ENCODE results near the gene AIFM3. TPM values are rescaled to one million over a fixed set of nuclear protein-coding genes. Genes with fewer than 3 reads are reported as not detected.
"Not testable (repeated sequence)": the region's sequence is repeated elsewhere in the genome, so short reads cannot be mapped to it uniquely, and the experiment has no call there.

Gene AIFM3
- total RNA-seq, 2 donors from 2014 or later = 0.11 to 0.12 TPM

GRCh38 chr22:20965104-20965887 is 1.8 kb upstream of the AIFM3 start:
- DNase-seq (ENCODE audit: low spot score in 2 of 2) (no peak), ATAC-seq (peak in 1 of 2 donors; percentile 2)
- no peaks in the 10 kb centered on the region for H3K9me3 Mint-ChIP-seq
- H3K36me3 Mint-ChIP-seq = no peaks in the 10 kb centered on the region
- H3K27ac Mint-ChIP-seq = no peak overlapping the region

DNA sequence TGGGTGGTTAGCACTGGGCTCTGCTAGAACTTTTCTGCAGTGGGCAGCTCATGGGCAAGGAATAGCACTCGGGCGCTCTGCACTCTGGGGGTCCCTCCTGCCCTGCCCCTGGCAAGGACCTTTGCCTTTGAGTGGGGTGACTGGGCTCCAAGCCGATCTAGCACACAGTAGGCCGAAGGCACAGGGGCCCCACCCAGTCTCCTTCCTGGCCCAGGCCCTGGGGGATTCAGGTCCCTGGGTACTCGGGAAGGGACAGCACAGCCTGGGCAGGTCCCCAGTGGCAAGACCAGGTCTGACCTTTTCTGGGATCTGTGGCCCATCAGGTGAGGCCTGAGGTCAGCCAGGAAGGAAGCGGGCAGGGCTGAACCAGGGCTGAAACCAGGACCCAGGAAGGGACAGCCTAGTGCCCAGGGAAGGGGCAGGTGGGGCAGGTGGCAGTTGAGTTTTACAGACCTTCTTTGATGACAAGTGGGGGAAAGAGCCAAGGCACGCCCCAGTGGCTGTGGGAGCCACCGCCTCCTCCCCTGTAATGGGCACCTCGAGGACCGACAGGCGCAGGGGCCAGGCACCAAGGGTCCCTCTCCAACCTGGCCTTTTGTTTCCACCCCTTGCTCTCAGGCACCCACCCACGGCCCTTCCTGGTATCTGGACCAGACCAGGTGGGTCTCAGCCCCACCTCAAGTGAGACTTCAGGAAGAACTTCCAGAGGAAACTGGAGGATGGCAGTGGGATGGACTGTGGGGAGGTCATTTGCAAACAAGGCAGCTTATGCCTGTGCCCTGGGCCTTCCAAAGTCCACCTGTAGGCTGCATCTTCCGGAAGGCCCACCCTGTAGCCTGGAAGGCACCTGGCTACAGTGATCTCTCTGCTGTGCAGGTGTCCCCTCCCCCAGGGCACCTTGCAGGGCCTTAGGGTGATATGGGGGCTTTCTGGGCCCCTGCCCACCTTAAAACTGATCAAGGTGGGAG is 883 bp upstream of the AIFM3 start:
- Mint-ChIP-seq H3K36me3 (no peaks in the 10 kb centered on the region), H3K9me3 (no peaks in the 10 kb centered on the region), H3K27ac (no peak overlapping the region)
- DNase-seq (ENCODE audit: low spot score in 2 of 2) (no peak), ATAC-seq (no peak)

DNA sequence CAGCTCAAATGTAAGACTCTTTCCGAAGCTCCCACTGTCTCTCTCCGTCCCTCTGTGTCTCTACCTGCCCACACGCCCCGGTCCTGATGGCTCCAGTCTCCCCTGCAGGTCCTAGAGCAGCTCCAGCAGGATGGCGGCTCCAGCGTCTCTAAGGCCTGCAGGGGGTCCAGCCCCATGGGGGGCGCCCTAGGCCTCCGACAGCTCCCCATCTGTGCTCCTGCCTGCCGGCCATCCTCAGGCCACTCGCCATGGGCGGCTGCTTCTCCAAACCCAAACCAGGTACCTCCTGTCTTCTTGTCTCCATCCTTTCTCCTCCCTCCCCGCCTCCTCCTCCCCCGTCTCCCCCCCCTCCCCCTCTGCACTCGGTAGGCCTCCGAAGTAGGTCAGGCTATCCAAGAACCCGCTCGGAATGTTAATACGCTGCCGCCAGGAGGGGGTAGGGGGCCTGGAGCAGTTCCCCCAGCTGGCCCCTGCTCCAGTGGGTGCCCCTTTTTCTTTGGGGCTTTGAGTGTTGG is 699 bp downstream of the AIFM3 start:
- Mint-ChIP-seq H3K27ac (no peak overlapping the region), H3K36me3 (no peaks in the 10 kb centered on the region), H3K9me3 (no peaks in the 10 kb centered on the region)
- DNase-seq (ENCODE audit: low spot score in 2 of 2) = no peak
- no peak for ATAC-seq

DNA sequence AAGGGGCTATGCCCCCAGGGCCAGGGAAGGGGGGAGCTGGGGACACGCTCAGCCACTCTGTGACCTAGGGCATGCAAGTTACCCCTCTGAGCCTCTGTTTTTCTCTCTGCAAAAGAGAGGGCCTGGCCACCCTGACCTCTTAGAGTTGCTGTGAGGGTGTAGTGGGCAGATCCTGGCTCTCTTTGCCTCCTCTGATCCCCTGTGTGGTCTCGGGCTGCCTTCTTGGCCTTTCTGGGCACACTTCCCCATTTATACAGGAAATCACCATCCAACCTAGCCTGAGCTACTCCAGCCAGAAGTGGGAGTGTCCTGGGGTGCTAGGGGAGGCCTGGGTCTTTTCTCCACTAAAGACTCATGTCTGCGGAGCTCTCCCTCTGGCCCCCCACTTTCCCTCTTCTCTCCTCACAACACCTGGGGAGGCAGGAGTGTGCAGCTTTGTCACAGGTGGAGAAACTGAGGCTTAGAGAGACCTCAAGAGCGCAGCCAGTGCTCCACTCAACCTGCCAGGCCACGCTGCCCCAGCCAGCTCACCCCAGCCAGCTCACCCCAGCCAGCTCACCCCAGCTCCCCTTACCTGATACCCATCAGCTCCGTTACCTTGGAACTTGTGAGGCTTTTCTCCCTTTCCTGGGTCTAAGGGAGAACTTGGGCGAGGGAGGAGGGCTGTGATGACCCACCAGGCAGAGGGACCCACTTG is 1.4 kb downstream of the AIFM3 start:
- H3K9me3 Mint-ChIP-seq = no peaks in the 10 kb centered on the region
- DNase-seq (ENCODE audit: low spot score in 2 of 2) (no peak), ATAC-seq (no peak)
- no peaks in the 10 kb centered on the region for H3K36me3 Mint-ChIP-seq
- H3K27ac Mint-ChIP-seq = no peak overlapping the region

GRCh38 chr22:20970939-20971657 is 4.0 kb downstream of the AIFM3 start:
- no peak for ATAC-seq
- no peaks in the 10 kb centered on the region for H3K36me3 Mint-ChIP-seq

DNA sequence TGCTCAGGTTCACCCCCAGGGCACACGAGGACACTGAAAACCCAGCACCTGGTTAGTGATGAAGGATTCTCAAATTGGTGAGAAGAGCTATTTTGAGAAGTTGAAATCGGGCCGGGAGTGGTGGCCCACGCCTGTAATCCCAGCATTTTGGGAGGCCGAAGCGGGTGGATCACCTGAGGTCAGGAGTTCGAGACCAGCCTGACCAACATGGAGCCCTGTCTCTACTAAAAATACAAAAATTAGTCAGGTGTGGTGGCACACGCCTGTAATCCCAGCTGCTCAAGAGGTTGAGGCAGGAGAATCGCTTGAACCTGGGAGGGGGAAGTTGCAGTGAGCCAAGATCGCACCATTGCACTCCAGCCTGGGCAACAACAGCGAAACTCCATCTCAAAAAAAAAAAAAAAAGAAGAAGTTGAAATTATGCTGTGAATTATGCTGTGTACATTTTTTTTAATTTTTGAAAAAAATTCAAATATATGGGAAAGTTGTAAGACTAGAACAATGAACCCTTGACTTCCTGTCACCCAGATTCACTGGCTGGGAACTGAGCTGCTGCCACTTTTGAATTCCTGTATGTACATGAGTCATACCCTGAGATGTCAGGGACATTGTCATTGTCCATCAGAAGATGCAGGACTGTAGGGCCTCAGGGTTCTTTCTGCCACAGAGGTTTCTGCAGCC is 5.1 kb downstream of the AIFM3 start:
- not testable (repeated sequence) for H3K9me3 Mint-ChIP-seq; ATAC-seq; H3K27ac Mint-ChIP-seq; DNase-seq (ENCODE audit: low spot score in 2 of 2); H3K36me3 Mint-ChIP-seq

More at GRCh38 chr22:20970939-20971657, 4.0 kb downstream of the AIFM3 start:
- DNase-seq (ENCODE audit: low spot score in 2 of 2) = no peak
- Mint-ChIP-seq H3K27ac (no peak overlapping the region), H3K9me3 (no peaks in the 10 kb centered on the region)

DNA sequence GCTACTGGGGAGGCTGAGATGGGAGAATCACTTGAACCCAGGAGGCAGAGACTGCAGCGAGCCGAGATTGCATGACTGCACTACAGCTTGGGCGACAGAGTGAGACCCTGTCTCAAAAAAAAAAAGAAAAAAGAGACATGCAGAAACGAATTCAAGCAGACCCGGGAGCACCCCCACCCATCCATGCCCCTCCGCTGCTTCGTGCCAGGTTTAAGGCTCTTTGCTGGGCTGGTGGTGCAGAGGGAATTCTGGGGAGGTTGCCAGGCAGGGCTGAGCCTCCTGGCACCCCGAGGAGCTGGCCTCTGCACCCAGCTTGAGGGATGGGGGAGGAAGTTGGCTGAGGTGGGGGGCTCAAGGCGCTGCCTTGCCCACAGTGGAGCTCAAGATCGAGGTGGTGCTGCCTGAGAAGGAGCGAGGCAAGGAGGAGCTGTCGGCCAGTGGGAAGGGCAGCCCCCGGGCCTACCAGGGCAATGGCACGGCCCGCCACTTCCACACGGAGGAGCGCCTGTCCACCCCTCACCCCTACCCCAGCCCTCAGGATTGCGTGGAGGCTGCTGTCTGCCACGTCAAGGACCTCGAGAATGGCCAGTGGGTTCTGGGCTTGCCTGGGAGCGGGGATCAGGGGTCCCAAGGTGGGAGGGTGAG is 6.0 kb downstream of the AIFM3 start:
- no peak overlapping the region for H3K27ac Mint-ChIP-seq

DNA sequence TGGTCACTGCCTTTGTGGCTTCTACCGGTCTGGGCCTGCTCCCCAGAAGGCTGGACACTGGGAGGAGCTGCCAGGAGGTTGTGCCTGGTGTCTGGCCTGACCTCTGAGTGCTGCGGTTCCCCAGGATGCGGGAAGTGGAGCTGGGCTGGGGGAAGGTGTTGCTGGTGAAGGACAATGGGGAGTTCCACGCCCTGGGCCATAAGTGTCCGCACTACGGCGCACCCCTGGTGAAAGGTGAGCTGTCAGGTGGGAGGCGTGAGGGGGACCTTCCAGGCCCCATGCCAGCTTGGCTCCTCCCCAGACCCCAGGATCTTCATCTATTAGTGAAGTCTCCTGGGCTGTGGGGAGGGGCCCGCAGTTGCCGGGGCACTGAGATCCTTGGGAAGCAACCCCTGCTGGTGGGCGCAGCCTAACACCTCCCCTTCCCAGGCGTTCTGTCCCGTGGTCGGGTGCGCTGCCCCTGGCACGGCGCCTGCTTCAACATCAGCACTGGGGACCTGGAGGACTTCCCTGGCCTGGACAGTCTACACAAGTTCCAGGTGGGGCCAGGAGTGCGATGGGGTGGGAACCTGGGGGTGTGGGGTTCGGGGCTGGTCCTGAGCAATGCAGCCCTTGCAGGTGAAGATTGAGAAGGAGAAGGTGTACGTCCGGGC is 6.7 kb downstream of the AIFM3 start:
- DNase-seq (ENCODE audit: low spot score in 2 of 2) = no peak
- peaks cover under 1 to 6% of the 10 kb centered on the region in 2 donors for H3K9me3 Mint-ChIP-seq
- no peak overlapping the region for H3K27ac Mint-ChIP-seq
- no peak for ATAC-seq
- peaks cover 0 to 5% of the 10 kb centered on the region in 2 donors for H3K36me3 Mint-ChIP-seq

More for the DNA sequence above, 6.0 kb downstream of the AIFM3 start:
- Mint-ChIP-seq H3K36me3 (no peaks in the 10 kb centered on the region), H3K9me3 (no peaks in the 10 kb centered on the region)
- DNase-seq (ENCODE audit: low spot score in 2 of 2) = no peak
- ATAC-seq = no peak

GRCh38 chr22:20974336-20974955 is 7.4 kb downstream of the AIFM3 start:
- no peak for DNase-seq (ENCODE audit: low spot score in 2 of 2)
- Mint-ChIP-seq H3K27ac (no peak overlapping the region), H3K9me3 (peaks cover 4 to 10% of the 10 kb centered on the region in 2 donors), H3K36me3 (peaks cover 0 to 12% of the 10 kb centered on the region in 2 donors)
- ATAC-seq = no peak

DNA sequence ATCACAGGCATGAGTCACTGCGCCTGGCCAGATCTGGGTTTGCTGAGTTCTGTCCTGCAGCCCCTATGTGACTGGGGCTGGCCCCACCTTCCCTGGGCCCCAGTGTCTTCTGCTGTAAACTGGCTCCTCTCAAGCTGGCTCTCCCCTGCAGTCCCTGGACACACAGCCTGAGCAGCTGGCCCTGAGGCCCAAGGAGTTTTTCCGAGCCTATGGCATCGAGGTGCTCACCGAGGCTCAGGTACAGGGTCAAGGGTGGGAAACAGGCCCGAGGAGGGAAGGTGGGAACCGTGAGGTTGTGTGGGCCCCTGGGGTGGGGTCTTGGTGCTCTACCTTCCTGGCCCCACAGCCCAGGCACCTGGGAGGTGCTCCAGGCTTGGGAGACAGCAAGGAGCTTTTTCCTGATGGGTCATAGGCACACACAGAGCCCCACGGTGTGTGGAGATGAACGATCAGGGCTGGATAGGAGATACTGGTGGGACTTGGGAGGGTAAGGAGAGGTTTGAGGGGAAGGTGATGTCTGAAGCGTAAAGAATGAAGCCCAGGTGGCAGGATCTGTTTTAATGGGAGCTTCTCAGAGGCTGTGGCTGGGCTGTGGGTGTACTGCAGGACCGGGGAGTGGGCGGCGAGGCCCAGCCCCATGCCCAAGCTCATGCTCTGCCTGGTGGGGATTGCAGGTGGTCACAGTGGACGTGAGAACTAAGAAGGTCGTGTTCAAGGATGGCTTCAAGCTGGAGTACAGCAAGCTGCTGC is 8.7 kb downstream of the AIFM3 start:
- peaks cover 4 to 10% of the 10 kb centered on the region in 2 donors for H3K9me3 Mint-ChIP-seq
- peak overlapping the region in 1 of 2 donors; percentile 57 for H3K27ac Mint-ChIP-seq
- ATAC-seq = no peak
- no peak for DNase-seq (ENCODE audit: low spot score in 2 of 2)
- H3K36me3 Mint-ChIP-seq = peaks cover 0 to 14% of the 10 kb centered on the region in 2 donors

GRCh38 chr22:20976291-20976877 is 9.3 kb downstream of the AIFM3 start:
- Mint-ChIP-seq H3K27ac (no peak overlapping the region), H3K36me3 (peaks cover 0 to 14% of the 10 kb centered on the region in 2 donors), H3K9me3 (peaks cover 4 to 10% of the 10 kb centered on the region in 2 donors)
- ATAC-seq = no peak
- no peak for DNase-seq (ENCODE audit: low spot score in 2 of 2)

GRCh38 chr22:20977019-20977418 is 10.0 kb downstream of the AIFM3 start:
- Mint-ChIP-seq H3K9me3 (peaks cover 4 to 10% of the 10 kb centered on the region in 2 donors), H3K36me3 (peaks cover 0 to 14% of the 10 kb centered on the region in 2 donors), H3K27ac (no peak overlapping the region)
- ATAC-seq (no peak), DNase-seq (ENCODE audit: low spot score in 2 of 2) (no peak)

DNA sequence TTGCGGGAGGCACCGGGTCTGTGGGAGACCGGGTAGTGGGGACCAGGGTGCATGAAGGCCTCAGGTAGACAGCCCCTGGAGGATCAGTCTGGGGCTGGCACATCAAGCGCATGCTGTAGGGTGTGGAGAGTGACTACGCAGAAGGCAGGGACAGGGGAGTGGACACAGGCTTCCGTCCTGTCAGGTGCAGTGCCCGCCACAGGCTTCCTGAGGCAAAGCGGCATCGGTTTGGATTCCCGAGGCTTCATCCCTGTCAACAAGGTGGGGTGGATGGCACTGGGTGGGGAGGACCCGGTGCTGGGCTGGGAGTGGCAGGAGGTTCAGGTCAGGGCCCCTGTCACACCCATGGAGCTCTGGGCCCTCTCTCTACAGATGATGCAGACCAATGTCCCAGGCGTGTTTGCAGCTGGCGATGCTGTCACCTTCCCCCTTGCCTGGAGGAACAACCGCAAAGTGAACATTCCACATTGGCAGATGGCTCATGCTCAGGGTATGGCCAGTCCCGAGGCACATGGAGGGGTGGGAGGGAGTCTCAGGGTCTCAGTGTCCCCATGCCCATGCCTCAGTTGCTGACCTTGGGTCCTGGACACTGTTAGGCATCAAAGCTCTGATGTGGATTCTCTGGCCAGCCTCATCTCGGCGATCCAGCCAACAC is 10.6 kb downstream of the AIFM3 start:
- ATAC-seq (no peak), DNase-seq (ENCODE audit: low spot score in 2 of 2) (no peak)
- Mint-ChIP-seq H3K27ac (no peak overlapping the region), H3K36me3 (peaks cover 2 to 17% of the 10 kb centered on the region in 2 donors), H3K9me3 (peaks cover 4 to 10% of the 10 kb centered on the region in 2 donors)

Data from activated naive CD4-positive, alpha-beta T cell treated with anti-CD3 and anti-CD28 coated beads, Interleukin-2, amount 50 U/mL, for 72 hours (primary cell).